HCT116 (cell line): ENCODE results near the gene RETSAT. TPM values are rescaled to one million over a fixed set of nuclear protein-coding genes. Genes with fewer than 3 reads are reported as not detected.
A peak's percentile ranks its signal among the peaks of the same experiment; 100 is the strongest.

Source experiments
- ATAC-seq: fragments of 200-7000 bp; cut with Tn5 transposase; 2 replicates; pipeline ENCODE4 v1.9.1; 2020; ENCODE audit warnings: mild to moderate bottlenecking, moderate library complexity
- BruUV-seq: library from RNA; stranded (reverse); fragments of 400-500 nt; replicated peaks from 2 replicates; lab custom pipeline; 2021; lab: Mats Ljungman, UMichigan
- CTCF ChIA-PET: fragments of 300-600 bp; sonication (Branson Sonifier 250); formaldehyde crosslinking; loops from one replicate; lab custom pipeline; 2021; ENCODE audit warnings: antibody characterized with exemption; lab: Charles Lee
- POLR2A ChIA-PET: fragments of 300-600, 350-600 bp; sonication (Branson Sonifier 250); formaldehyde crosslinking; loops from one replicate; lab custom pipeline; 2021; ENCODE audit warnings: antibody characterized with exemption; lab: Charles Lee
- RAD21 ChIA-PET, 2 experiments: fragments of 300-600 bp; sonication (Branson Sonifier 250); formaldehyde crosslinking; loops; one replicate each; lab custom pipeline; 2023; ENCODE audit warnings: low total read pairs in 2 of 2; ENCODE audit not compliant: uncharacterized antibody in 2 of 2, unreplicated experiment in 2 of 2, low non-redundant PET in 1 of 2; lab: Charles Lee
- DNase-seq: peaks from one replicate; pipeline ENCODE4 v3.0.0-alpha.2; 2010; ENCODE audit warnings: low read depth, low spot score
- H2AFZ ChIP-seq: fragments of 200-600 bp; shearing (Covaris generic), sonication (generic); 2 replicates; pipeline ENCODE4 v1.6.1; 2017; ENCODE audit warnings: low read depth, mixed run types, mixed read lengths, antibody characterized with exemption, low read length; ENCODE audit not compliant: poor library complexity, severe bottlenecking
- H3K27ac ChIP-seq: 2 replicates; pipeline ENCODE4 v1.5.1; 2012; ENCODE audit warnings: low read depth, low read length
- H3K27me3 ChIP-seq: fragments of 200-600 bp; sonication (generic); 2 replicates; pipeline ENCODE4 v1.6.1; 2016; ENCODE audit warnings: mixed run types, low read length, mixed read lengths; ENCODE audit not compliant: insufficient read depth
- H3K36me3 ChIP-seq, 2 experiments: fragments of 200-500 bp in 1 of 2; fragments of 200-600 bp in 1 of 2; sonication (Bioruptor generic) in 1 of 2; sonication (generic) in 1 of 2; 2 replicates each; pipeline versions ENCODE4 v1.5.1 to v1.6.1; 2014 to 2016; ENCODE audit warnings: low read length in 2 of 2, inconsistent platforms in 1 of 2, mixed read lengths in 1 of 2, mixed run types in 1 of 2; ENCODE audit not compliant: insufficient read depth in 2 of 2, control insufficient read depth in 1 of 2
- H3K4me1 ChIP-seq, 2 experiments: fragments of 200-600 bp in 1 of 2; sonication (generic) in 1 of 2; 2 replicates each; pipeline versions ENCODE4 v1.5.1 to v1.6.1; 2012 to 2017; ENCODE audit warnings: low read length in 2 of 2, inconsistent platforms in 1 of 2, mild to moderate bottlenecking in 1 of 2, mixed read lengths in 1 of 2, mixed run types in 1 of 2, moderate library complexity in 1 of 2; ENCODE audit not compliant: insufficient read depth in 2 of 2, control insufficient read depth in 1 of 2
- H3K4me2 ChIP-seq: fragments of 200-600 bp; sonication (generic); 2 replicates; pipeline ENCODE4 v1.6.1; 2017; ENCODE audit warnings: mixed run types, low read length, mixed read lengths
- H3K4me3 ChIP-seq, 2 experiments: fragments of 200-600 bp in 1 of 2; sonication (generic) in 1 of 2; replicated peaks in 1 of 2; 2 replicates each; pipeline ENCODE4 v1.5.1; 2011 to 2016; ENCODE audit warnings: low read length in 2 of 2, control low read depth in 1 of 2, low read depth in 1 of 2, mild to moderate bottlenecking in 1 of 2, mixed read lengths in 1 of 2, mixed run types in 1 of 2
- H3K79me2 ChIP-seq: fragments of 200-600 bp; sonication (generic); 2 replicates; pipeline ENCODE4 v1.6.1; 2017; ENCODE audit warnings: mild to moderate bottlenecking, mixed run types, low read length, moderate library complexity, mixed read lengths; ENCODE audit not compliant: insufficient read depth
- H3K9ac ChIP-seq: fragments of 200-600 bp; sonication (generic); 2 replicates; pipeline ENCODE4 v1.6.1; 2016; ENCODE audit warnings: low read length, mixed read lengths
- H3K9me2 ChIP-seq: fragments of 200-600 bp; sonication (generic), shearing (Covaris generic); 2 replicates; pipeline ENCODE4 v1.6.1; 2017; ENCODE audit warnings: mixed run types, mild to moderate bottlenecking, moderate library complexity; ENCODE audit not compliant: insufficient read depth
- H3K9me3 ChIP-seq, 2 experiments: fragments of 200-500 bp in 1 of 2; fragments of 200-600 bp in 1 of 2; sonication (Bioruptor generic) in 1 of 2; sonication (generic) in 1 of 2; 2 replicates each; pipeline ENCODE4 v1.6.1; 2014 to 2017; ENCODE audit warnings: low read length in 2 of 2, mixed read lengths in 2 of 2, inconsistent platforms in 1 of 2, low read depth in 1 of 2, mild to moderate bottlenecking in 1 of 2, mixed run types in 1 of 2, moderate library complexity in 1 of 2; ENCODE audit not compliant: control insufficient read depth in 1 of 2, insufficient read depth in 1 of 2
- H4K20me1 ChIP-seq: fragments of 200-600 bp; sonication (generic), shearing (Covaris generic); 2 replicates; pipeline ENCODE4 v1.6.1; 2017; ENCODE audit warnings: mixed run types, mild to moderate bottlenecking, moderate library complexity; ENCODE audit not compliant: insufficient read depth
- ATF3 ChIP-seq: IDR thresholded peaks from 2 replicates; pipeline ENCODE4 v1.6.1; 2012
- CBX3 ChIP-seq: IDR thresholded peaks from 2 replicates; pipeline ENCODE4 v1.6.1; 2012; ENCODE audit warnings: low read depth
- CEBPB ChIP-seq: IDR thresholded peaks from 2 replicates; pipeline ENCODE4 v1.6.1; 2012; ENCODE audit warnings: low read depth
- CTCF ChIP-seq, 3 experiments: fragments of 200-600 bp in 1 of 3; sonication (generic) in 1 of 3; IDR thresholded peaks in 2 of 3; conservative IDR thresholded peaks in 1 of 3; 2 replicates each; pipeline ENCODE4 v1.5.1; 2012 to 2017; ENCODE audit warnings: low read depth in 2 of 3, low read length in 2 of 3, antibody characterized with exemption in 1 of 3, borderline replicate concordance in 1 of 3, control low read depth in 1 of 3, mild to moderate bottlenecking in 1 of 3, mixed read lengths in 1 of 3, mixed run types in 1 of 3, moderate library complexity in 1 of 3; ENCODE audit not compliant: insufficient read depth in 1 of 3
- EZH2 ChIP-seq: fragments of 200-600 bp; sonication (generic); IDR thresholded peaks from 2 replicates; pipeline ENCODE4 v1.6.1; 2017; ENCODE audit warnings: antibody characterized with exemption, mixed run types
- EZH2phosphoT487 ChIP-seq: fragments of 200-600 bp; IDR thresholded peaks from 2 replicates; pipeline ENCODE4 v1.6.1; 2018; ENCODE audit warnings: antibody characterized with exemption, borderline replicate concordance
- FOSL1 ChIP-seq: IDR thresholded peaks from 2 replicates; pipeline ENCODE4 v1.6.1; 2012; ENCODE audit warnings: low read depth
- POLR2A ChIP-seq: IDR thresholded peaks from 2 replicates; pipeline ENCODE4 v1.7.0; 2011; ENCODE audit warnings: borderline replicate concordance; ENCODE audit not compliant: insufficient read depth, insufficient read length; ENCODE audit errors: extremely low read depth
- RAD21 ChIP-seq: IDR thresholded peaks from 2 replicates; pipeline ENCODE4 v1.6.1; 2012; ENCODE audit warnings: low read depth, mild to moderate bottlenecking
- SIN3A ChIP-seq: IDR thresholded peaks from 2 replicates; pipeline ENCODE4 v1.6.1; 2012; ENCODE audit warnings: low read depth
- SP1 ChIP-seq: IDR thresholded peaks from 2 replicates; pipeline ENCODE4 v1.6.1; 2012; ENCODE audit warnings: low read depth
- TCF7L2 ChIP-seq: IDR thresholded peaks from 2 replicates; pipeline ENCODE4 v1.7.0; 2011; ENCODE audit warnings: borderline replicate concordance, inconsistent platforms; ENCODE audit not compliant: insufficient read depth, insufficient read length; ENCODE audit errors: extremely low read depth
- ZFX ChIP-seq: fragments of 450-650 bp; IDR thresholded peaks from 2 replicates; pipeline ENCODE4 v1.6.1; 2017
- ZNF274 ChIP-seq: fragments of 200-500 bp; sonication (Bioruptor generic); IDR thresholded peaks from 2 replicates; pipeline ENCODE4 v1.6.1; 2014; ENCODE audit warnings: mild to moderate bottlenecking, low read depth, low read length, inconsistent platforms
- intact Hi-C: fragments of 100-400 bp; cut with micrococcal nuclease; formaldehyde crosslinking; loops from 2 replicates; pipeline ENCODE4 v1.10.0; 2022
- total RNA-seq: library from RNA; stranded (reverse); gene quantifications from one replicate; pipeline ENCODE4 v1.2.1, GENCODE V29; 2021; ENCODE audit not compliant: unreplicated experiment

Gene RETSAT
- total RNA-seq, 1 experiment from 2014 or later = 59.7 TPM

- intact Hi-C loops = no loop called here
- ChIA-PET POLR2A (interaction anchor here (0.7 kb wide), 1 partner anchor 402 kb away, joined by 3 read pairs; no protein-coding TSS in a partner anchor), CTCF (no interaction called here), RAD21 (no interaction called here)
- H3K4me2 ChIP-seq = no peak overlapping the region
- H3K9me3 ChIP-seq = no peaks in the 10 kb centered on the region
- no peak overlapping the region for H2AFZ ChIP-seq
- no peaks in the 10 kb centered on the region for H4K20me1 ChIP-seq
- H3K4me3 ChIP-seq = no peak overlapping the region
- no TSS peak for BruUV-seq
- no peak overlapping the region for H3K9ac ChIP-seq
- no peaks in the 10 kb centered on the region for H3K27me3 ChIP-seq
- no peaks in the 10 kb centered on the region for H3K4me1 ChIP-seq
- H3K9me2 ChIP-seq = no peaks in the 10 kb centered on the region
- TF ChIP-seq POLR2A (no peak), TCF7L2 (no peak), SP1 (no peak), CBX3 (no peak), ZFX (no peak), ATF3 (no peak), EZH2 (no peak), SIN3A (no peak), RAD21 (no peak), CTCF (IDR thresholded peaks at IDR 0.05 in 2 of 3, conservative IDR thresholded peaks at IDR 0.05 in 1 of 3; ENCODE audit: borderline replicate concordance in 1 of 3, insufficient read depth in 1 of 3, low read depth in 2 of 3, low read length in 2 of 3) (no peak), ZNF274 (no peak), CEBPB (no peak), FOSL1 (no peak), EZH2phosphoT487 (no peak)
- TF ChIP-seq, all 23 proteins: peak for 0
- ATAC-seq (peak; percentile 21; the same call in 1 of the 2 replicates), DNase-seq (no peak)
- no peaks in the 10 kb centered on the region for H3K79me2 ChIP-seq
- no peak overlapping the region for H3K27ac ChIP-seq
- no peaks in the 10 kb centered on the region for H3K36me3 ChIP-seq
Observed at GRCh38 chr2:85308896-85309555, 45.3 kb downstream of the RETSAT start.
